OCI-LY7 (cell line): ENCODE measurements around the gene NCKAP5. TPM values are rescaled to one million over a fixed set of nuclear protein-coding genes. Genes with fewer than 3 reads are reported as not detected.

Experiments
- BruUV-seq: library from RNA; stranded (reverse); fragments of 400-500 nt; replicated peaks from 2 replicates; lab custom pipeline; 2021; lab: Mats Ljungman, UMichigan
- CTCF ChIA-PET: fragments of 300-600 bp; sonication (Branson Sonifier 250); formaldehyde crosslinking; loops from one replicate; lab custom pipeline; 2022; ENCODE audit warnings: antibody characterized with exemption; ENCODE audit not compliant: unreplicated experiment; lab: Charles Lee
- POLR2A ChIA-PET: fragments of 300-600 bp; sonication (Branson Sonifier 250); formaldehyde crosslinking; loops from one replicate; lab custom pipeline; 2022; ENCODE audit warnings: antibody characterized with exemption; lab: Charles Lee
- DNase-seq: peaks from one replicate; pipeline ENCODE4 v3.0.0-alpha.2; 2015; ENCODE audit warnings: low spot score
- H2AFZ ChIP-seq: fragments of 200-600 bp; sonication (generic), shearing (Covaris generic); 2 replicates; pipeline ENCODE4 v1.6.1; 2014; ENCODE audit warnings: mild to moderate bottlenecking, antibody characterized with exemption, low read length, moderate library complexity
- H3K27ac ChIP-seq: fragments of 200-600 bp; sonication (generic); 2 replicates; pipeline ENCODE4 v1.5.1; 2014; ENCODE audit warnings: mixed run types, low read depth, mild to moderate bottlenecking, moderate library complexity, low read length, inconsistent platforms; ENCODE audit not compliant: poor library complexity, severe bottlenecking
- H3K36me3 ChIP-seq: fragments of 200-600 bp; sonication (generic); 2 replicates; pipeline ENCODE4 v1.6.1; 2014; ENCODE audit warnings: mild to moderate bottlenecking, antibody characterized with exemption, low read length, moderate library complexity, mixed read lengths; ENCODE audit not compliant: insufficient read depth
- H3K4me1 ChIP-seq: fragments of 200-600 bp; sonication (generic); 2 replicates; pipeline ENCODE4 v1.5.1; 2014; ENCODE audit warnings: mild to moderate bottlenecking, low read length; ENCODE audit not compliant: insufficient read depth, poor library complexity, severe bottlenecking
- H3K4me2 ChIP-seq: fragments of 200-600 bp; sonication (generic); 2 replicates; pipeline ENCODE4 v1.6.1; 2014; ENCODE audit warnings: mild to moderate bottlenecking, low read length
- H3K4me3 ChIP-seq: fragments of 200-600 bp; sonication (generic); 2 replicates; pipeline ENCODE4 v1.5.1; 2014; ENCODE audit warnings: mild to moderate bottlenecking, low read depth, low read length; ENCODE audit not compliant: poor library complexity, severe bottlenecking
- H3K79me2 ChIP-seq: fragments of 200-600 bp; sonication (generic); 2 replicates; pipeline ENCODE4 v1.6.1; 2016; ENCODE audit warnings: low read depth, mild to moderate bottlenecking, low read length, moderate library complexity, mixed read lengths; ENCODE audit not compliant: insufficient read depth
- H3K9me2 ChIP-seq: fragments of 200-600 bp; sonication (generic); 2 replicates; pipeline ENCODE4 v1.6.1; 2016; ENCODE audit warnings: mild to moderate bottlenecking, low read length, mixed read lengths; ENCODE audit not compliant: insufficient read depth
- H3K9me3 ChIP-seq: fragments of 200-600 bp; sonication (generic); 2 replicates; pipeline ENCODE4 v1.6.1; 2014; ENCODE audit warnings: mild to moderate bottlenecking, mixed run types, low read length, mixed read lengths
- H4K20me1 ChIP-seq: fragments of 200-600 bp; sonication (generic); 2 replicates; pipeline ENCODE4 v1.6.1; 2014; ENCODE audit warnings: mild to moderate bottlenecking, antibody characterized with exemption, low read length, moderate library complexity, mixed read lengths; ENCODE audit not compliant: insufficient read depth
- CTCF ChIP-seq: fragments of 200-600 bp; sonication (generic); conservative IDR thresholded peaks from 2 replicates; pipeline ENCODE4 v1.5.1; 2014; ENCODE audit warnings: mild to moderate bottlenecking, antibody characterized with exemption, low read length, moderate library complexity, mixed read lengths
- EZH2phosphoT487 ChIP-seq: fragments of 200-600 bp; sonication (generic); IDR thresholded peaks from 2 replicates; pipeline ENCODE4 v1.6.1; 2018; ENCODE audit warnings: low read depth, borderline replicate concordance, mild to moderate bottlenecking, mixed run types, antibody characterized with exemption, low read length, moderate library complexity, mixed read lengths
- intact Hi-C: fragments of 100-400 bp; cut with micrococcal nuclease; formaldehyde crosslinking; loops from one replicate; pipeline ENCODE4 v1.10.0; 2022; ENCODE audit not compliant: unreplicated experiment
- total RNA-seq, 2 experiments: library from RNA; depleted of rRNA in 1 of 2; stranded (reverse); fragments of >200 nt in 1 of 2; shearing (Covaris generic) in 1 of 2; gene quantifications; 2 replicates each; pipeline ENCODE4 v1.2.3, GENCODE V29; 2014 to 2022

Gene NCKAP5
- total RNA-seq, 2 experiments from 2014 or later = not detected

- DNase-seq = no peak
- Histone ChIP-seq H3K4me2 (no peak overlapping the region), H3K9me3 (no peaks in the 10 kb centered on the region), H3K4me3 (no peak overlapping the region), H4K20me1 (no peaks in the 10 kb centered on the region), H3K4me1 (peaks cover 6% of the 10 kb centered on the region), H2AFZ (no peak overlapping the region), H3K9me2 (no peaks in the 10 kb centered on the region), H3K27ac (no peak overlapping the region), H3K36me3 (no peaks in the 10 kb centered on the region), H3K79me2 (no peaks in the 10 kb centered on the region)
- POLR2A ChIA-PET = no interaction called here
- intact Hi-C loops = no loop called here
- no TSS peak for BruUV-seq
- CTCF ChIA-PET = no interaction called here
- TF ChIP-seq EZH2phosphoT487 = no peak
- no peak for TF ChIP-seq CTCF
Measured at GRCh38 chr2:132633635-132634034, 934.6 kb downstream of the NCKAP5 start.

GRCh38 chr2:132632000-132632649 is 936.1 kb downstream of the NCKAP5 start:
- Histone ChIP-seq H3K4me1 (no peaks in the 10 kb centered on the region), H3K79me2 (no peaks in the 10 kb centered on the region), H3K4me2 (no peak overlapping the region), H4K20me1 (no peaks in the 10 kb centered on the region), H3K4me3 (no peak overlapping the region), H3K9me2 (no peaks in the 10 kb centered on the region), H3K27ac (no peak overlapping the region), H3K36me3 (no peaks in the 10 kb centered on the region), H3K9me3 (no peaks in the 10 kb centered on the region), H2AFZ (no peak overlapping the region)
- POLR2A ChIA-PET = interaction anchor here (0.7 to 1.1 kb wide), 2 partner anchors 15 to 49 kb away, joined by 3 read pairs; no protein-coding TSS in a partner anchor
- no peak for DNase-seq
- TF ChIP-seq EZH2phosphoT487 (no peak), CTCF (no peak)
- intact Hi-C loops = no loop called here
- CTCF ChIA-PET = interaction anchor here (0.6 kb wide), 1 partner anchor 1822 kb away, joined by 3 read pairs; no protein-coding TSS in a partner anchor
- no TSS peak for BruUV-seq

GRCh38 chr2:132627536-132627935 is 940.7 kb downstream of the NCKAP5 start:
- Histone ChIP-seq H3K4me2 (no peak overlapping the region), H3K9me3 (no peaks in the 10 kb centered on the region), H3K36me3 (no peaks in the 10 kb centered on the region), H3K27ac (no peak overlapping the region), H3K4me1 (no peaks in the 10 kb centered on the region), H2AFZ (no peak overlapping the region), H3K79me2 (no peaks in the 10 kb centered on the region), H4K20me1 (no peaks in the 10 kb centered on the region), H3K9me2 (no peaks in the 10 kb centered on the region), H3K4me3 (no peak overlapping the region)
- no peak for DNase-seq
- POLR2A ChIA-PET = no interaction called here
- CTCF ChIA-PET = no interaction called here
- no peak for TF ChIP-seq EZH2phosphoT487
- no peak for TF ChIP-seq CTCF
- intact Hi-C loops = no loop called here
- no TSS peak for BruUV-seq
